HG03565 (cell line): ENCODE measurements around the gene SORBS1.

ENCODE experiments used
- ATAC-seq: cut with Tn5 transposase; IDR thresholded peaks from one replicate; pipeline ENCODE4 v1.9.1; 2021; ENCODE audit warnings: mild to moderate bottlenecking, moderate library complexity; ENCODE audit not compliant: unreplicated experiment

SORBS1 gene

GRCh38 chr10:95517536-95518454 lies 43.4 kb downstream of the SORBS1 start:
- no peak for ATAC-seq

DNA sequence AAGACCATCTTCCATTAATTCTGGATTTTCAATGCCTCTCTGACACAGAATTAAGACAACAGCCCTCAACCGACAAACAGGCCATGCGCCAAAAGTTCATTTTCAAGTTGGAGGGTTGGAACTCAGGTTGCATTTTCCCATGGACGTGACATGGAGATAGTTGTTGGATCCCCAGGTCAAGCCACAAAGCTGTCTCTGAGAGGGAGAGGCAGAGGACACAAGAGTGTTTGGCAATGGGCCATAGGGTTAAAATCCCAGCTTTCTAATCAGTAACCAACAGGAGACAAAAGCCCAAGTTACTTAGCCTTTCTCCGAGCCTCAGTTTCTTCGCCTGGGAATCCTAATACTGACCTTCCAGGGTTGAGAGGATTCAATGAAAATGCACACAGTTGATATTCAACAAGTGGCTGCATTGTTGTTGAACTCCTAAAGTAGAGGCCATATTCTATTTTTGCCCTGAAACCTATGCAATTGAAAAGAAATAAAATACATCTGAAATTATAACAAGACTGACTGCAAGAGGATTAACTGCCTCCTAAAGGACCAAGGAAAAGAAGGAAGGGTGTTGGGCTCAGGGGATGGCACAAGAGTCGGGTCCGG lies 44.3 kb downstream of the SORBS1 start:
- no peak for ATAC-seq

DNA sequence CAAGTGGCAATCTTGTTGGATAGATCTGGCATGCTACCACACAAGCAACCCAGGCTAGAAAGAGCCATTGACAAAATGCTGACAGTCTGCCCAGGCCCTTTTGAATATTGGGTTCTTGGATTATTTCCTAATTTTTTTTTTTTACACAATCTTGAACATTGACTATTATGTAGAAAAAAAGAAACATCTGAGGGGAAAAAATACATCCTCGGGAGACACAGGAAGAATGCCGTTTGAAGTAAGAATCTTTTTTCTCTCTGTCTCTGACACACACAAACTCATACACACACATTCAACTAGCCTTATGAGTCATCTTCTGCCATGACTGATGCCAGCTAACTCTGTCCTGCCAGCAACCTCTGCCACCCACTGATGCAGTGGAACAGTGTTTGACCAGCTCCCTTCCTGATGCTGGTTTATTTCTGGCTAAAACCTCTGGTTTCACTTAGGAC lies 47.2 kb downstream of the SORBS1 start:
- ATAC-seq = no peak

- no peak for ATAC-seq
Measured at GRCh38 chr10:95513008-95513589, 48.1 kb downstream of the SORBS1 start.

DNA sequence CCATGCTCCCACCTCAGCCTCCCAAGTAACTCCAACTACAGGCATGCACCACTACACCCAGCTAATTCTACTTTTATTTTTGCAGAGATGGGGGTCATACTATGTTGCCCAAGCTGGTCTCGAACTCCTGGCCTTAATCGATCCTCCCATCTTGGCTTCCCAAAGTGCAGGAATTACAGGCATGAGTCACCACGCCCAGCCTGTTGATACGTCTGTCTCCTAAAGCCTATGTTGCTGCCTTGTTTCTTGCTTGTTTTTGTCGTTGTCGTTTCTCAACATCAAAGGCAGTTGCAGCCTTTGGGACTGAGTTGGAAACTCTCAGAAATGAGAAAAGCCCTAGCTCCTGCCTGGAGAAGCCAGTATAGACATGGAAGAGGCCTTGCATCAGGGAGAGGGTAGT lies 49.9 kb downstream of the SORBS1 start:
- ATAC-seq = no peak

GRCh38 chr10:95509251-95509650 lies 51.9 kb downstream of the SORBS1 start:
- no peak for ATAC-seq

DNA sequence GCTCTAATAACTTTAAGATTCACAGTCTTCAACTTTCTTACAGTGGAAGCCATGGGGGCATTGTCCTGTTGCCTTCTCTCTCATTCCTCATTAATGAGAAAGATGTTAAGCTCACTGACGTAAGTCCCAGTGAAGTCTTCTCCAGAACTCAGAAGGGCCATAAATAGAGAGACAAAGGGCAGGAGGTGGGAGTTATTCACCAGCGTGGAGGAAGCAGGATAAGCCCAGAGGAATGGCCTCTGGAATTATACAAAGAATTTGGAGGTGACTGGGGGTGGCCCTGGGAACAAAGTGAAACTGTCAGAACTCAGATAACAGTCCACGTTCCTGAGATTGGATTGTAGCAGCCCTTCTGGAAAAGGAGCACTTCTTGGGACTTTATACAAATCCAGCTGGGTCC lies 52.4 kb downstream of the SORBS1 start:
- no peak for ATAC-seq

DNA sequence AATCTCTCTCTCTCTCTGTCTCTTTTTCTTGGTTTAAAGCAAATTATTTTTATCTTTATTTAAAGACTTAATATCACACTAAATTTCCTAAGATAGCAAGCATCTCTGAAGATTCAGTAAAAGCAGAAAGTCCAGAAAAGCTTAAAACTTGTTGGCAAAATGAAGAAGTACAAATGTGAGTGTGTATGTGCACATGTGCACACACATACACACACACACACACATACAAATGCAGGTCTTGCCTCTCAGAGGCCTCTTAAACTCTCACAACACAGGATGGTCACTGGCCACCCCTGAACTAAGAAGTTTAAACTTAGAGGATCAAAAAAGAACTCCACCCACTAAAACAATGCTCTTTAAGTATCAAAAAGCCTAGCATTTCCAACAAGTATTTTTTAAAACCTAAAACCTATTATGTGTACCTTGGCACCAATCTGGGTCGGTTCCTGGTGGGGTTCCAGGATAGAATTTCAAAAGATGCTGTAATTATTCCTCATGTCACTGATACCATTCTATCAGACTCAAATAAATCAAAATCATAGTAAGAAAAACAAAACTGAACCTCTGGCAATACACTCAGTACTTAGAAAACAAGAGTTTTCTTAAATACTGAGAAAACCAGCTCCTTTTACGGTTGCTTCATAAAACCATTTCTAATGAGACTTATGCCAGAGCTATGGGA lies 55.0 kb downstream of the SORBS1 start:
- no peak for ATAC-seq

GRCh38 chr10:95505641-95506040 lies 55.5 kb downstream of the SORBS1 start:
- ATAC-seq = no peak

- ATAC-seq = no peak
Measured at GRCh38 chr10:95505084-95505610, 56.0 kb downstream of the SORBS1 start.

DNA sequence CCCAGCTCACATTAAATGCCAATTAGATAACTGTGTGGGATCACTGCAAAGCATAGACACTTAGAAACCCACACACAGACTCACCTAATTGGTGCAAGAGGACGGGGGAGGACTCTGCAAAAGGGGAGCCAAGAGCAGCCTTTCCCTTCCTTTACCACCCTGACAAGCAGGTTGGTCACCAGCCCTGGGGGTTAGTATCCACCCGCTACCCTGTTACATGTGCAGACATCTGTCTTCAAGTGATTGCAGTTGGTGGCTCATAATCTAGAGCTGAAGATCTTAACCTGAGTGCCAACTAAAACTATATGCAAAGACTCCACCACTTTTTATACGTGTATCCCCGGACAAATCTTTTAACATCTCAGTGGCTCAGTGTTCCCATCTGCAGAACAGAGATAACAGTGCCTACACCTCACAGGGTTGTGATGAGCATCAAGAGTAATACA lies 56.9 kb downstream of the SORBS1 start:
- no peak for ATAC-seq

DNA sequence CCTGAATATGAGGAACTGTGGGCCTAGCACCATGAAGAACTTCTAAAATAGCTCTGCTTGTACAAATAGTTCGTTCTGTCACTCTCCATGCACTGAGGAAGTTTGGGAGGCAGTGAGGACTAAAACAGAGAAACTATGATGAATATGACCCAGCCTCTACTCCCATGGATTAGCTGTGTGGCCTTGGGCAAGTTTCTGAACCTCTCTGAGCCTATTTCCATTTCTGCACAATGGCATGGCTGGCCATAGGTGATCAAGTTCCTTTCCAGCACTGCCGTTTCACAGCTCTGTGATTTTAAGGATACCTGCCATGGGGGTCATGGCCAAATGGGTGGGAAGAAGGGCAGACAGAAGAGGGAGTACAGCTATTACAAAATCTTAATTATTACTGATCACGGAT lies 57.6 kb downstream of the SORBS1 start:
- ATAC-seq = no peak

DNA sequence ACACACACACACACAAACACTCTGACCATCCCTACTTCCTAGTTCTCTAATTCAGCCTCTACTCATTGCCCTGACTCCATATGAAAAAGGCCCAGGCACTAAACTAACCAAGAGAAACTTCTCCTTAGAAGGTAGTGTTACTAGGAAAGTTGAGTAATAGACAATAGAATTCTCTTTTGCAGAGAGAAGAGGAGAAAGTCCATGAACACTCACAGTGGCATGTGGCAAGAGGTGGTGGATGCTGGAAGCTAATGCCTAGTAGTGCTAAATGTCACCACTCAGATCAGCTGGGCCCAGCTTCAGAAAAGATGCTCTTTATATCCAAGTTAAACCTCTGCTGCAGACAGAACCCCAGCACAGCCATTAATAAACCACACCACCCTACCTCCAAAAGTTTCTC lies 58.2 kb downstream of the SORBS1 start:
- ATAC-seq = no peak

- no peak for ATAC-seq
Measured at GRCh38 chr10:95502377-95502776, 58.8 kb downstream of the SORBS1 start.

DNA sequence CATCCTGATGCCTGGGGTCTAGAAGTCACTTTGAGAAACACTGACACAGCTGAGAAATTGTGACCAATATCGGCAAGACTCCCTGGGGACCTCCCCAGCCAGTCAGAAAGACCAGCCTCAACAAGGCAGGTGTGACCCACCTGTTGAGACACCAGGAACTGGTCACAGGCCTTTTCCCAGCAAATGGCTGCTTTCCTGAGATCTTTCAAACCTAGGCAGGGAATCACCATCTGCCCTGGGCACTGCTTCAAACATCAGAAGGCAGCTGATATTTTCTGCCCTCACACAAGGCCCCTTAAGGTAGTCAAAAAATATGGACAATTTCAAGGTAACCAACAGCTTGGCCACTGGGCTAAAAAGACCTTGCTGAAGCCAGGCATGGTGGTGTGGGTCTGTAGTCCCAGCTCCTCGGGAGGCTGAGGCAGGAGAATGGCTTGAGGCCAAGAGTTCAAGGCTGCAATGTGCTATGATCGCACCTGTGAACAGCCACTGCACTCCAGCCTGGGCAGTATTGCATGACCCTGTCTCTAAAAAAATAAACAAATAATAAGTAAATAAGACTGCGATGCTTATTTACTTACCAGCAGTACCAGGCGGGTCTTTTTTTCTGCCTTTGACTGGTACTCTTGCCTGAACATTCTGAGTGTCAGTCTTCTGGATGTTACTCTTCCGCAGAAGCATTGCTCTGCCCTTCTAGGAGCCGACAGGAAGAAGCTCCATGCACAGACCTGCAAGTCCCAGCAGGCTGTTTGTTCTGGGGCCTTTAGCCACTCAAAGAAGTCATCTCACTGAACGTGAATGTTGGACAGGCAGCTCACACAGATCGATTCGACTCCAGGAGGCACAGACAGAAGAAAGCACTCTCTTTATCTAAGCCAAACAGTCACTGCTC lies 59.7 kb downstream of the SORBS1 start:
- no peak for ATAC-seq

GRCh38 chr10:95500649-95501048 lies 60.5 kb downstream of the SORBS1 start:
- no peak for ATAC-seq

DNA sequence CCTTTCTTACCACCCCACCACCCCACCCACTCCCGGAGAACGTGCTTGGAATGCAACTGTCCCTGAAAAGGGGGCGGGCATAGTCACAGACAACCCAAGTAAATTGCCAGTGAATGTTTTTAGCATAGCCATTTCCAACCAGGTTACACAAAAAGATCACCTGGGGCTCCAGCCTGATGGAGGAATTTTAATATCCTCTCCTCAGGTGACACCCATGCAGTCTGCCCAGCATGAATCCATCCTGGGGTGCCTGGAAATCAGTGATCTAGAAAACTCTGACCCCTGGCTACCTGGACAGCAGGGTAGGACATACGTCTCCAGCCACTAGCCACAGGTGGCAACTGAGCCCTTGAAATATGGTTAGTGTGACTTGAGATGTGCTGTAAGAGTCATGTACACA lies 61.1 kb downstream of the SORBS1 start:
- ATAC-seq = no peak

- ATAC-seq = no peak
Measured at GRCh38 chr10:95499482-95499989, 61.6 kb downstream of the SORBS1 start.

DNA sequence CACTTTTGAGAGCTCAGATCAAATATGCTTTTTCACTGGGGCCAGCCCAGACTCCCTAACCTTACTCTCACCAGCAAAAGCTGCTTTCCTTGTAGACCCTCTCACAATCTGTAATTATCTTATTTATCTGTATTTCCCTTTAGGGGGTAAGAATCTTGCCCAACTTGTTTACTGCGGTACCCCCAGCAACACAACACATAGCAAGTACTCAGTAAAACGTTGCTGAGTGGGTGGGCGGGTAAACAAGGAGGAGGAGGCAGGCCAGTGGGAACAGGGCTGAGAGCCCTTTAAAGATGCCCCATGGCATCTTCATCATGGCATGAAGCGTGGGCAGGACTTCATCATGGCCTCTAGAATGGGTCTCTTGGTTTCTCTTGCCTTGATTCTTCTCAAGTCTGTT lies 64.2 kb downstream of the SORBS1 start:
- no peak for ATAC-seq
